GM18951 (cell line): Measurements from ENCODE around the gene GJD2.

Experiments
- POLR2A ChIP-seq: IDR thresholded peaks from 4 replicates; pipeline ENCODE4 v1.6.1; 2011; ENCODE audit warnings: mild to moderate bottlenecking; ENCODE audit not compliant: insufficient read length, insufficient read depth; ENCODE audit errors: extremely low read depth
- in situ Hi-C: fragments of 300-500 bp; cut with MboI; formaldehyde crosslinking; loops from one replicate; pipeline ENCODE4 v1.12.0; 2022; ENCODE audit warnings: low sequenced_read_pairs, mixed read lengths, inconsistent platforms; ENCODE audit not compliant: unreplicated experiment

GJD2 gene

GRCh38 chr15:34701536-34701935, 53.3 kb downstream of the GJD2 start:
- no peak for TF ChIP-seq POLR2A
- in situ Hi-C loops, result no loop called here
